OCI-LY7 (cell line): ENCODE measurements around the gene MYOZ2. TPM values are rescaled to one million over a fixed set of nuclear protein-coding genes. Genes with fewer than 3 reads are reported as not detected.

Source experiments
- BruUV-seq: library from RNA; stranded (reverse); fragments of 400-500 nt; replicated peaks from 2 replicates; lab custom pipeline; 2021; lab: Mats Ljungman, UMichigan
- CTCF ChIA-PET: fragments of 300-600 bp; sonication (Branson Sonifier 250); formaldehyde crosslinking; loops from one replicate; lab custom pipeline; 2022; ENCODE audit warnings: antibody characterized with exemption; ENCODE audit not compliant: unreplicated experiment; lab: Charles Lee
- POLR2A ChIA-PET: fragments of 300-600 bp; sonication (Branson Sonifier 250); formaldehyde crosslinking; loops from one replicate; lab custom pipeline; 2022; ENCODE audit warnings: antibody characterized with exemption; lab: Charles Lee
- DNase-seq: peaks from one replicate; pipeline ENCODE4 v3.0.0-alpha.2; 2015; ENCODE audit warnings: low spot score
- H2AFZ ChIP-seq: fragments of 200-600 bp; sonication (generic), shearing (Covaris generic); 2 replicates; pipeline ENCODE4 v1.6.1; 2014; ENCODE audit warnings: mild to moderate bottlenecking, antibody characterized with exemption, low read length, moderate library complexity
- H3K27ac ChIP-seq: fragments of 200-600 bp; sonication (generic); 2 replicates; pipeline ENCODE4 v1.5.1; 2014; ENCODE audit warnings: mixed run types, low read depth, mild to moderate bottlenecking, moderate library complexity, low read length, inconsistent platforms; ENCODE audit not compliant: poor library complexity, severe bottlenecking
- H3K36me3 ChIP-seq: fragments of 200-600 bp; sonication (generic); 2 replicates; pipeline ENCODE4 v1.6.1; 2014; ENCODE audit warnings: mild to moderate bottlenecking, antibody characterized with exemption, low read length, moderate library complexity, mixed read lengths; ENCODE audit not compliant: insufficient read depth
- H3K4me1 ChIP-seq: fragments of 200-600 bp; sonication (generic); 2 replicates; pipeline ENCODE4 v1.5.1; 2014; ENCODE audit warnings: mild to moderate bottlenecking, low read length; ENCODE audit not compliant: insufficient read depth, poor library complexity, severe bottlenecking
- H3K4me2 ChIP-seq: fragments of 200-600 bp; sonication (generic); 2 replicates; pipeline ENCODE4 v1.6.1; 2014; ENCODE audit warnings: mild to moderate bottlenecking, low read length
- H3K4me3 ChIP-seq: fragments of 200-600 bp; sonication (generic); 2 replicates; pipeline ENCODE4 v1.5.1; 2014; ENCODE audit warnings: mild to moderate bottlenecking, low read depth, low read length; ENCODE audit not compliant: poor library complexity, severe bottlenecking
- H3K79me2 ChIP-seq: fragments of 200-600 bp; sonication (generic); 2 replicates; pipeline ENCODE4 v1.6.1; 2016; ENCODE audit warnings: low read depth, mild to moderate bottlenecking, low read length, moderate library complexity, mixed read lengths; ENCODE audit not compliant: insufficient read depth
- H3K9me2 ChIP-seq: fragments of 200-600 bp; sonication (generic); 2 replicates; pipeline ENCODE4 v1.6.1; 2016; ENCODE audit warnings: mild to moderate bottlenecking, low read length, mixed read lengths; ENCODE audit not compliant: insufficient read depth
- H3K9me3 ChIP-seq: fragments of 200-600 bp; sonication (generic); 2 replicates; pipeline ENCODE4 v1.6.1; 2014; ENCODE audit warnings: mild to moderate bottlenecking, mixed run types, low read length, mixed read lengths
- H4K20me1 ChIP-seq: fragments of 200-600 bp; sonication (generic); 2 replicates; pipeline ENCODE4 v1.6.1; 2014; ENCODE audit warnings: mild to moderate bottlenecking, antibody characterized with exemption, low read length, moderate library complexity, mixed read lengths; ENCODE audit not compliant: insufficient read depth
- EZH2phosphoT487 ChIP-seq: fragments of 200-600 bp; sonication (generic); IDR thresholded peaks from 2 replicates; pipeline ENCODE4 v1.6.1; 2018; ENCODE audit warnings: low read depth, borderline replicate concordance, mild to moderate bottlenecking, mixed run types, antibody characterized with exemption, low read length, moderate library complexity, mixed read lengths
- intact Hi-C: fragments of 100-400 bp; cut with micrococcal nuclease; formaldehyde crosslinking; loops from one replicate; pipeline ENCODE4 v1.10.0; 2022; ENCODE audit not compliant: unreplicated experiment
- total RNA-seq, 2 experiments: library from RNA; depleted of rRNA in 1 of 2; stranded (reverse); fragments of >200 nt in 1 of 2; shearing (Covaris generic) in 1 of 2; gene quantifications; 2 replicates each; pipeline ENCODE4 v1.2.3, GENCODE V29; 2014 to 2022
- TF ChIP-seq, protein P1 (sequence below): fragments of 200-600 bp; sonication (generic); conservative IDR thresholded peaks from 2 replicates; pipeline ENCODE4 v1.5.1; 2014; ENCODE audit warnings: mild to moderate bottlenecking, antibody characterized with exemption, low read length, moderate library complexity, mixed read lengths

Gene MYOZ2
- total RNA-seq, 2 experiments from 2014 or later: not detected

DNA sequence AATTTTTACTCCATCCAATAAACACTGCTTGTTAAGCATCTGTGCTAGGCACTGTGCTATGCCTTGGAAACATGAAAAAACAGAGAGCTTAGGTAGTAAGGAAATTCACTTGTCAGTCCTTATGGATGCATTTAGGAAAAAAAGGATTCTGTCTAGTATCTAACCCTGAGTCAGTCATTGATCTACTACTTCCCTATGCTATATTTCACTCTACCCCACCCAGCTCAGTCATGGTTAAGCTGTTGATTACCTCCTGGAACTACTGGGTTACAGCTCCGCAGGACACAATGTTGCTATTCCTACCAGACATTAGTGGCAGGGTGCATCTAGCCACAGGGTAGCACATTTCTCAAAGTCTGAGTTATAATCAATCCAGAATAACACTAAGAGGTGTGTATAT is 74.0 kb downstream of the MYOZ2 start:
- no peak overlapping the region for H3K4me3 ChIP-seq
- no peak overlapping the region for H2AFZ ChIP-seq
- H3K4me1 ChIP-seq: peaks cover 18% of the 10 kb centered on the region
- no peaks in the 10 kb centered on the region for H4K20me1 ChIP-seq
- DNase-seq: no peak
- intact Hi-C loops: no loop called here
- H3K9me2 ChIP-seq: no peaks in the 10 kb centered on the region
- peaks cover 14% of the 10 kb centered on the region; the same call in 1 of the 2 replicates for H3K79me2 ChIP-seq
- no peak for TF ChIP-seq EZH2phosphoT487
- TF ChIP-seq, protein P1, sequence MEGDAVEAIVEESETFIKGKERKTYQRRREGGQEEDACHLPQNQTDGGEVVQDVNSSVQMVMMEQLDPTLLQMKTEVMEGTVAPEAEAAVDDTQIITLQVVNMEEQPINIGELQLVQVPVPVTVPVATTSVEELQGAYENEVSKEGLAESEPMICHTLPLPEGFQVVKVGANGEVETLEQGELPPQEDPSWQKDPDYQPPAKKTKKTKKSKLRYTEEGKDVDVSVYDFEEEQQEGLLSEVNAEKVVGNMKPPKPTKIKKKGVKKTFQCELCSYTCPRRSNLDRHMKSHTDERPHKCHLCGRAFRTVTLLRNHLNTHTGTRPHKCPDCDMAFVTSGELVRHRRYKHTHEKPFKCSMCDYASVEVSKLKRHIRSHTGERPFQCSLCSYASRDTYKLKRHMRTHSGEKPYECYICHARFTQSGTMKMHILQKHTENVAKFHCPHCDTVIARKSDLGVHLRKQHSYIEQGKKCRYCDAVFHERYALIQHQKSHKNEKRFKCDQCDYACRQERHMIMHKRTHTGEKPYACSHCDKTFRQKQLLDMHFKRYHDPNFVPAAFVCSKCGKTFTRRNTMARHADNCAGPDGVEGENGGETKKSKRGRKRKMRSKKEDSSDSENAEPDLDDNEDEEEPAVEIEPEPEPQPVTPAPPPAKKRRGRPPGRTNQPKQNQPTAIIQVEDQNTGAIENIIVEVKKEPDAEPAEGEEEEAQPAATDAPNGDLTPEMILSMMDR: no peak
- CTCF ChIA-PET: interaction anchor here (0.6 kb wide), 1 partner anchor 34 kb away, joined by 3 read pairs; no protein-coding TSS in a partner anchor
- POLR2A ChIA-PET: interaction anchor here (0.6 kb wide), 1 partner anchor 60 kb away, joined by 3 read pairs; no protein-coding TSS in a partner anchor
- no TSS peak for BruUV-seq
- no peak overlapping the region for H3K27ac ChIP-seq
- no peak overlapping the region for H3K4me2 ChIP-seq
- no peaks in the 10 kb centered on the region for H3K36me3 ChIP-seq
- H3K9me3 ChIP-seq: no peaks in the 10 kb centered on the region

- Histone ChIP-seq H3K4me3 (peak overlapping the region; percentile 73), H3K36me3 (no peaks in the 10 kb centered on the region), H3K79me2 (peaks cover 24% of the 10 kb centered on the region; the same call in 1 of the 2 replicates), H4K20me1 (no peaks in the 10 kb centered on the region), H3K4me2 (peak overlapping the region; percentile 73; the same call in 1 of the 2 replicates), H2AFZ (no peak overlapping the region), H3K9me2 (no peaks in the 10 kb centered on the region), H3K9me3 (no peaks in the 10 kb centered on the region), H3K4me1 (peaks cover 23% of the 10 kb centered on the region), H3K27ac (no peak overlapping the region)
- no peak for DNase-seq
- intact Hi-C loops: loop anchor here (5.0 kb wide), 4 partner anchors 242 to 448 kb away; partner anchors contain the start of genes PDE5A and SEC24D
- TF ChIP-seq, protein P1: no peak
- no peak for TF ChIP-seq EZH2phosphoT487
- POLR2A ChIA-PET: interaction anchor here (0.7 kb wide), 1 partner anchor 38 kb away, joined by 3 read pairs; no protein-coding TSS in a partner anchor
- CTCF ChIA-PET: no interaction called here
- BruUV-seq: no TSS peak
Measured at GRCh38 chr4:119210775-119211174, 75.1 kb downstream of the MYOZ2 start.

DNA sequence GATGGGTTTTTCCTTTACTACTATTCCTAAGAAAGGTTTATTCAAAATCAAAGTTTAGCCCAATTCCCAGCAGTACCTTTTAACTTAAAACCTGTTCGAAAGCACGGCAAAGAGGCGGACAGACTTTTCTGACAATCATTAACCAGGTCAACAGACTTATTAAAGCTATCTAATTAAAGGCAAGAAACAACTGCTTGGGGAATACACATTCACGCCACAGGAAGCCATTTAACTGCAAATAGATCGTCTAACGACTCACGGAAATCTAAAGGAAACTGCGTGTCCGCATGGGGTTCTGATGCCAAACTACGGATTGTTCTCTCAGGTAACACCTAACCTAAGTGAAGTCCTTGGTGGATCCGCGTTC is 76.2 kb downstream of the MYOZ2 start:
- no peaks in the 10 kb centered on the region for H3K9me3 ChIP-seq
- H3K4me1 ChIP-seq: peaks cover 23% of the 10 kb centered on the region
- intact Hi-C loops: loop anchor here (1.0 to 5.0 kb wide), 7 partner anchors 73 to 450 kb away; partner anchors contain the start of genes PDE5A and SEC24D
- POLR2A ChIA-PET: interaction anchor here (0.5 to 2.2 kb wide), 11 partner anchors 13 to 1442 kb away, joined by 3 to 14 read pairs (median 3); a partner anchor contains a TSS
- TF ChIP-seq EZH2phosphoT487: no peak
- TF ChIP-seq, protein P1: no peak
- H3K27ac ChIP-seq: peak overlapping the region; percentile 76
- H4K20me1 ChIP-seq: no peaks in the 10 kb centered on the region
- no peaks in the 10 kb centered on the region for H3K36me3 ChIP-seq
- peak overlapping the region; percentile 73 for H3K4me3 ChIP-seq
- DNase-seq: peak; percentile 68
- BruUV-seq: TSS peak; percentile 96
- peaks cover 24% of the 10 kb centered on the region; the same call in 1 of the 2 replicates for H3K79me2 ChIP-seq
- H3K9me2 ChIP-seq: no peaks in the 10 kb centered on the region
- peak overlapping the region; percentile 73 for H3K4me2 ChIP-seq
- CTCF ChIA-PET: interaction anchor here (1.6 kb wide), 1 partner anchor 21 kb away, joined by 3 read pairs; no protein-coding TSS in a partner anchor
- peak overlapping the region; percentile 96 for H2AFZ ChIP-seq
